Activated T-helper 1 cell treated with anti-CD3 and anti-CD28 coated beads, Interleukin-12 subunit alpha, Interleukin-12 subunit beta, Interleukin-2, Interleukin-4 antibody, amounts not matched to agents 30 ng/mL and 10 ng/mL and 1 ng/mL, durations not matched to agents 14 hours and 24 hours and 36 hours (primary cell): ENCODE data around the gene ASB2. TPM values are rescaled to one million over a fixed set of nuclear protein-coding genes. Genes with fewer than 3 reads are reported as not detected.

Source experiments
- DNase-seq: peaks from one replicate; pipeline ENCODE4 v3.0.0; 2021; ENCODE audit warnings: low spot score
- H3K27ac Mint-ChIP-seq: one replicate; pipeline ENCODE4 v1.8.0; 2021; ENCODE audit warnings: mild to moderate bottlenecking, mixed read lengths
- H3K27me3 Mint-ChIP-seq: one replicate; pipeline ENCODE4 v1.8.0; 2022; ENCODE audit warnings: mild to moderate bottlenecking, moderate library complexity, mixed read lengths; ENCODE audit not compliant: insufficient read depth
- H3K36me3 Mint-ChIP-seq: one replicate; pipeline ENCODE4 v1.8.0; 2021; ENCODE audit warnings: low read depth, mixed read lengths
- H3K4me1 Mint-ChIP-seq: one replicate; pipeline ENCODE4 v1.8.0; 2021; ENCODE audit warnings: low read depth, mixed read lengths
- H3K4me3 Mint-ChIP-seq: one replicate; pipeline ENCODE4 v1.8.0; 2021; ENCODE audit warnings: mild to moderate bottlenecking, moderate library complexity, mixed read lengths
- H3K9me3 Mint-ChIP-seq: one replicate; pipeline ENCODE4 v1.8.0; 2021; ENCODE audit warnings: mixed read lengths
- intact Hi-C: fragments of 100-400 bp; cut with micrococcal nuclease; formaldehyde crosslinking; loops from one replicate; pipeline ENCODE4 v1.15.1; 2024
- total RNA-seq: library from RNA; stranded (reverse); gene quantifications from 2 replicates; pipeline ENCODE4 v1.2.3, GENCODE V29; 2022

The ASB2 gene
- total RNA-seq, 1 donor from 2014 or later, result 23.4 TPM

GRCh38 chr14:93972618-93973205, 3.7 kb downstream of the ASB2 start:
- H3K36me3 Mint-ChIP-seq, result peaks cover 18% of the 10 kb centered on the region
- H3K27ac Mint-ChIP-seq, result peak overlapping the region; percentile 89
- H3K4me3 Mint-ChIP-seq, result peak overlapping the region; percentile 41
- DNase-seq, result no peak
- intact Hi-C loops, result no loop called here
- peaks cover 93% of the 10 kb centered on the region for H3K4me1 Mint-ChIP-seq
- H3K27me3 Mint-ChIP-seq, result no peaks in the 10 kb centered on the region
- peaks cover 3% of the 10 kb centered on the region for H3K9me3 Mint-ChIP-seq

- intact Hi-C loops, result loop anchor here (1.0 kb wide), 4 partner anchors 8 to 55 kb away; partner anchors contain the start of gene OTUB2
These were observed 4.7 kb downstream of the ASB2 start for GRCh38 chr14:93971635-93972027.

GRCh38 chr14:93970965-93971634, 5.3 kb downstream of the ASB2 start:
- H3K4me1 Mint-ChIP-seq, result peaks cover 91% of the 10 kb centered on the region
- DNase-seq, result peak; percentile 73
- H3K36me3 Mint-ChIP-seq, result peaks cover 21% of the 10 kb centered on the region
- H3K27me3 Mint-ChIP-seq, result no peaks in the 10 kb centered on the region
- intact Hi-C loops, result loop anchor here (1.0 kb wide), 6 partner anchors 7 to 55 kb away; partner anchors contain the start of gene OTUB2
- peak overlapping the region; percentile 84 for H3K4me3 Mint-ChIP-seq
- no peaks in the 10 kb centered on the region for H3K9me3 Mint-ChIP-seq
- peak overlapping the region; percentile 96 for H3K27ac Mint-ChIP-seq

More at GRCh38 chr14:93971635-93972027, 4.7 kb downstream of the ASB2 start:
- Mint-ChIP-seq H3K9me3 (no peaks in the 10 kb centered on the region), H3K27ac (peak overlapping the region; percentile 96), H3K4me1 (peaks cover 91% of the 10 kb centered on the region), H3K4me3 (peak overlapping the region; percentile 84), H3K27me3 (no peaks in the 10 kb centered on the region), H3K36me3 (peaks cover 18% of the 10 kb centered on the region)
- no peak for DNase-seq

GRCh38 chr14:93970585-93970964, 5.8 kb downstream of the ASB2 start:
- Mint-ChIP-seq H3K4me3 (peak overlapping the region; percentile 84), H3K27me3 (no peaks in the 10 kb centered on the region), H3K27ac (peak overlapping the region; percentile 96), H3K9me3 (no peaks in the 10 kb centered on the region), H3K4me1 (peaks cover 91% of the 10 kb centered on the region), H3K36me3 (peaks cover 20% of the 10 kb centered on the region)
- DNase-seq, result no peak
- intact Hi-C loops, result loop anchor here (1.0 kb wide), 2 partner anchors 8 to 31 kb away; no protein-coding TSS in a partner anchor

GRCh38 chr14:93969082-93969828, 7.1 kb downstream of the ASB2 start:
- DNase-seq, result no peak
- H3K4me1 Mint-ChIP-seq, result peaks cover 93% of the 10 kb centered on the region
- H3K4me3 Mint-ChIP-seq, result no peak overlapping the region
- H3K27ac Mint-ChIP-seq, result peak overlapping the region; percentile 73
- peaks cover 29% of the 10 kb centered on the region for H3K36me3 Mint-ChIP-seq
- intact Hi-C loops, result no loop called here
- H3K9me3 Mint-ChIP-seq, result peaks cover 6% of the 10 kb centered on the region
- no peaks in the 10 kb centered on the region for H3K27me3 Mint-ChIP-seq

GRCh38 chr14:93967637-93968250, 8.6 kb downstream of the ASB2 start:
- Mint-ChIP-seq H3K27ac (no peak overlapping the region), H3K4me3 (no peak overlapping the region), H3K27me3 (no peaks in the 10 kb centered on the region), H3K4me1 (peaks cover 94% of the 10 kb centered on the region), H3K9me3 (peaks cover 6% of the 10 kb centered on the region), H3K36me3 (peaks cover 28% of the 10 kb centered on the region)
- intact Hi-C loops, result no loop called here
- DNase-seq, result no peak

- Mint-ChIP-seq H3K4me1 (peaks cover 93% of the 10 kb centered on the region), H3K36me3 (peaks cover 35% of the 10 kb centered on the region), H3K27ac (peak overlapping the region; percentile 24), H3K9me3 (peaks cover 6% of the 10 kb centered on the region), H3K27me3 (no peaks in the 10 kb centered on the region), H3K4me3 (no peak overlapping the region)
- no peak for DNase-seq
- intact Hi-C loops, result no loop called here
These were observed 10.4 kb downstream of the ASB2 start for GRCh38 chr14:93965946-93966474.

- H3K4me3 Mint-ChIP-seq, result peak overlapping the region; percentile 28
- no peak for DNase-seq
- intact Hi-C loops, result no loop called here
- peak overlapping the region; percentile 95 for H3K27ac Mint-ChIP-seq
- H3K4me1 Mint-ChIP-seq, result peaks cover 93% of the 10 kb centered on the region
- H3K9me3 Mint-ChIP-seq, result peaks cover 6% of the 10 kb centered on the region
- peaks cover 35% of the 10 kb centered on the region for H3K36me3 Mint-ChIP-seq
- no peaks in the 10 kb centered on the region for H3K27me3 Mint-ChIP-seq
These were observed 11.0 kb downstream of the ASB2 start for GRCh38 chr14:93965287-93965821.

- DNase-seq, result no peak
- intact Hi-C loops, result loop anchor here (5.0 kb wide), 1 partner anchor 1557 kb away; no protein-coding TSS in a partner anchor
- no peaks in the 10 kb centered on the region for H3K27me3 Mint-ChIP-seq
- H3K4me1 Mint-ChIP-seq, result peaks cover 93% of the 10 kb centered on the region
- H3K9me3 Mint-ChIP-seq, result peaks cover 6% of the 10 kb centered on the region
- H3K36me3 Mint-ChIP-seq, result peaks cover 35% of the 10 kb centered on the region
- H3K4me3 Mint-ChIP-seq, result peak overlapping the region; percentile 28
- peak overlapping the region; percentile 95 for H3K27ac Mint-ChIP-seq
These were observed 11.5 kb downstream of the ASB2 start for GRCh38 chr14:93964820-93965286.

- H3K27ac Mint-ChIP-seq, result peak overlapping the region; percentile 95
- peaks cover 95% of the 10 kb centered on the region for H3K4me1 Mint-ChIP-seq
- no peaks in the 10 kb centered on the region for H3K27me3 Mint-ChIP-seq
- DNase-seq, result no peak
- intact Hi-C loops, result loop anchor here (5.0 kb wide), 1 partner anchor 1558 kb away; no protein-coding TSS in a partner anchor
- H3K9me3 Mint-ChIP-seq, result peaks cover 6% of the 10 kb centered on the region
- H3K4me3 Mint-ChIP-seq, result no peak overlapping the region
- peaks cover 35% of the 10 kb centered on the region for H3K36me3 Mint-ChIP-seq
These were observed 12.1 kb downstream of the ASB2 start for GRCh38 chr14:93964281-93964680.

GRCh38 chr14:93963692-93964091, 12.7 kb downstream of the ASB2 start:
- Mint-ChIP-seq H3K36me3 (peaks cover 32% of the 10 kb centered on the region), H3K27ac (peak overlapping the region; percentile 95), H3K27me3 (no peaks in the 10 kb centered on the region), H3K4me3 (peak overlapping the region; percentile 61), H3K4me1 (peaks cover 95% of the 10 kb centered on the region), H3K9me3 (peaks cover 6% of the 10 kb centered on the region)
- no peak for DNase-seq
- intact Hi-C loops, result loop anchor here (1.0 to 5.0 kb wide), 3 partner anchors 8 to 1559 kb away; partner anchors contain the start of gene ASB2
